Inflammatory macrophage treated with lipopolysaccharide for 4 hours (primary cell): Measurements from ENCODE around the gene HMCN2.
"Not testable (repeated sequence)": the region's sequence is repeated elsewhere in the genome, so short reads cannot be mapped to it uniquely, and the experiment has no call there.

Experiments
- DNase-seq: peaks from one replicate; pipeline ENCODE4 v3.0.0-alpha.2; 2020

Gene HMCN2

DNA sequence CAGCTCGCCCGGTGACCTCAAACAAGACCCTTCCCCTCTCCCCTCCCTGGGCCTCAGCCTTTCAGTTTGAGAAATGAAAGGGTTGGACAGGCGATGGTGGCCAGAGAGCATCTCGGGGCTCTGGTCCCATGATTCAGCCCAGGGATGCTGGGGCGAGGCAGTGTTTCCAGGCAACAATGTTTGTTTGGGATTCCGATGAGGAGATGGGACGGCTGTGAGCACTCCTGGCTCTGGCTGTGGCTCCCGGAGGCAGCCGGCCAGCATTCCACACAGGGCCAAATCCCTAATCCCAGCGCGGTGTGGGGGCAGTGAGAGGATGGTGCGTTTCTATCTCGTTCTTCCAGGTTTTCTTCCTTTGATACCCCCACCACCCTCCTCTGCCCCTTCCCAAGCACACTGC lies 66.0 kb downstream of the HMCN2 start:
- no peak for DNase-seq

DNA sequence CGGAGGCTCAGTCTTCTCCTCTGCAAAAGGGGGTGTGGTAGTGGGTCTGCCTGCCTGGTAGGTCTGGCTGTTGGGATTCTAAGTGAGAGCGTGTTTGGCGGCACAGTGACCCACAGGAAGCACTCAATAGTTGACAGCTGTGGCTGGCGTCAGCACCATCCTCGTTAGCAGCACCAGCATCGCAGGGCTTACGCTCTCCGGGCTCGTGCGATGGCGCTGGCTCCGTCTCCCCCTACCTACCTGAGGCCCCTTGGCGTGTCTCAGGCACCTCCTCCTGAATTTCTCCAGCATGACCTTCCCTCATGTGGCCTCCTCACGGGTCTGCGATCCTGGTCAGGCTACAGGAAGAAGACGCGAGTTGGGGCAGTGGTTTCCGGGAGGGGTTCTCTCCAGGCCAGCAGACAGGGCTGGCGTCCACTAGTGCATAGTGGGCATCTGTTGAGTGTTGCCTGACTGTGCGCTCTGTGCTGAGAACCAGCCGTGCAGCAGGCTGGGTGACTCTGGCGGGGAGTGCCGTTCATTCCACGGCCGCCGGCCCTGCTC lies 66.9 kb downstream of the HMCN2 start:
- DNase-seq: no peak

DNA sequence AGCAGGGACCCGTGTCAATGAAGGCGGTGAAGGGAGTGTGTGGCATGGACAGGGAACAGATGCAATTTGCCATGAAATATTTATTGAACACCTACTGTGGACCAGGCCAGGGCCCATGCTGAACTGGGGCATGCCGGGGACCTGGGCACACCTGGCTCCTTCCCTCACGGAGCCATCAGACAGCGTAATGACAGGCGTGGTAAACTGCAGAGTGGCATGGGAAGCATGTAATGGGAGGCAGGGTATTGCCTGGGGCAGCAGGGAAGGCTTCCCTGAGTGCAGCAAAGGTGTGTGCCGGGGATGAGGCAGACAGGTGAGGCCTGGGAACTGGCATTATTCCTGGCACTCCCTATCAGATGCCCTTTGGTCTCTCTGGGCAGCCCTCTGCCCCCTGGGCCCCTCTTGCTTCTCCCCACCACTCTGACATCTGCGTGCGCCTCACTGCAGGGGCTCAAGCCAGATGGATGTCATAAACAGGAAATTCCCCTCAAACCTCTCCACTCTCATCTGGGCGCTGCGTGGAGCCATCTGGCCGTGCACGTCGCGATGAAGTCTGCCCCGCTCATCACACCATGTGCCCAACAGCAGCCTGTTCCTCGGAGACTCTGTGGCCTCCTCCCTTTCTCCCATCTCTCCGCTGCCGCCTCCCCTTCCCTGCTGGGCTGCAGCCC lies 67.6 kb downstream of the HMCN2 start:
- DNase-seq: no peak

DNA sequence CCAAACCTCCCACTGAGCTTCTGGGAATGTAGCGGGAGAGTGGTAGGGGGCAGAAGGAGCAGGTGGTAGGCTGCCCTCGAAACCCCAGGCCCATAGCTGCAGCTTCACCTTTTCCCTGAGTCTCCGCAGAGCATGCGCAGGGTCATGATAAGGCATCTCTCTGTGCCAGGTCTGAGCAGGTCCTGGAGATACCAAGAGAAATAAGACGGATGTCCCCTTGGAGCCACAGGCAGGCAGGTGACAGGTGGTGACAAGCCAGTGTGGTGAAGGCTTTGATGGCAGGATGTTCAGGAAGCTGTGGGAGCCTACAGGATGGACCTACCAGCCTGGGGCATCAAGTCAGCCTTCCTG lies 68.1 kb downstream of the HMCN2 start:
- no peak for DNase-seq

DNA sequence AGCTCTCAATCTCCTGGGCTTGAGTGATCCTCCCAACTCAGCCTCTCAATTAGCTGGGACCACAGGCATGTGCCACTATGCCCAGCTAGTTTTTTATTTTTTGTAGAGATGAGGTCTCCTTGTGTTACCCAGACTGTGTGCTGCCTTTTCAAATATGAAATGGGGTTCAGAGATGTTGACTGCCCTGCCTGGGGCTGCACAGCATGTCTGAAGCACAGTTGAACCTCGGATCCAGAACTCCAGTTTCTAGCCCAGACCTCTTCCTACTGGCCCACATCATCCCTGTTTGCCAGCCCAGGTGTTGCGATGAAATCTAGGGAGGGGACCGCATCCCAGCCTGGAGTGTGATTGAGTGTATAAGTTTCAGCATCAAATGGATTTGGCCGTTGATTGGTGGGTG lies 69.4 kb downstream of the HMCN2 start:
- DNase-seq: no peak

DNA sequence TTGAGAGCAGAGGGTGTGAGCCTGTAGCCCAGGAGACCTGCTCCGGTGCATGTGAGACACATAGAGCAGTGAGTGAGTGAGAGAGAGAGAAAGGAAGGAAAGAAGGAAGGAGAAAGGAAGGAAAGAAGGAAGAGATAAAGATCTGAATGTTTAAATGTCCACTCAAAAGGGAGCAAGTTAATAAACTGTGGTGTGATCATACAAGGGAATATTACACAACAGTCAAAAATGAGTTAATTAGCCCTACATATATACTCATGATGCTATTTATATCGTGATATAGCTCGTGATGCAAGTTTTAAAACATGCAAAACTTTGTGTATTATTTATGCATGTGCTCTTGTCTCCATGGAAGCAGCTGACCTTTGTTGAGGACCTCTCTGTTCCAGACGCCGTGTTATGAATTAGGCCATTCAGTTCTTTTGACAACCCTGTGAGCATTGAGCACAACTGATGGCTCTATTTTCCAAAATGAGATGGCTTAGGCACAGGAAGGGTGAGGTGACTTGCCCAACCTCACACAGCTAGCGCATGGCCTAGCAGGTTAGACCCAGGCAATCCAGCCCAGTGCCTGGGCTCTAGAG lies 70.6 kb downstream of the HMCN2 start:
- no peak for DNase-seq

DNA sequence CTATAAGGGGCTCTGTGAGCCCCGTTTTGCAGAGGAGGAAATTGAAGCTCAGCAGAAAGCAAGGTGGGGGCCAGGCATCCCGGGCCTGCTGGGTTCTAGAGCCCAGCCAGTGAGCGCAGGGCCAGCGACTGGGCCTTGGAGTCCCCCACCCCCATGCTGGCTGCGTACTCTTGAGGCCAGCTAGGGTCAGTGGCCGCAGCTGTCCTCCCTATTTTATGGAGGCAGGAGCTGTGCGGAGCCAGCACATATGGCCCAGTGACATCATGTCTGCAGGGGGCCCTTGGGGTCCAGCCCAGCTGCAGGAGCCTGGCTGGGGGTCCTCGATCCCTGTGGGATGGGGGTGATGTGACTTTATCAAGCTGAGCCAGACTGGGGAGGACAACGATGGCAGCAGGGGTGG lies 71.3 kb downstream of the HMCN2 start:
- no peak for DNase-seq

DNA sequence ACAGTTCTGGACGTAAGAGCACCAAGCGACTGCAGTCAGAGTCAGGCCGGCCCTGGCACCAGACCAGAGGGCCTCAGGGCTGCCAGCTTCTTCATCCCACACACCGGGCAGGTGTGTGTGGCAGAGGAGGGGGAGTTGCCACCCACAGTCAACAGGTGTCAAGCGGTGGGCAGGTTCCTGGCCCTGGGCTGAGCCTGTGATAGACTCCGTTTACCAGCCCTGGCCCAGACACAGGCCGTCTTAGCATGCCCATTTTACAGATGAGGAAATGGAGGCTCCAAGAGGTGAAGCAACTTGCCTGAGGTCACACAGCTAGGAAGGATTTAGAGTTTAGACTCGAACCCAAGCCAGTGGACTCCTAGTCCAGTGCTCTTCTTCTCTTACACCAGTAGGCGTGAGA lies 71.8 kb downstream of the HMCN2 start:
- DNase-seq: no peak

DNA sequence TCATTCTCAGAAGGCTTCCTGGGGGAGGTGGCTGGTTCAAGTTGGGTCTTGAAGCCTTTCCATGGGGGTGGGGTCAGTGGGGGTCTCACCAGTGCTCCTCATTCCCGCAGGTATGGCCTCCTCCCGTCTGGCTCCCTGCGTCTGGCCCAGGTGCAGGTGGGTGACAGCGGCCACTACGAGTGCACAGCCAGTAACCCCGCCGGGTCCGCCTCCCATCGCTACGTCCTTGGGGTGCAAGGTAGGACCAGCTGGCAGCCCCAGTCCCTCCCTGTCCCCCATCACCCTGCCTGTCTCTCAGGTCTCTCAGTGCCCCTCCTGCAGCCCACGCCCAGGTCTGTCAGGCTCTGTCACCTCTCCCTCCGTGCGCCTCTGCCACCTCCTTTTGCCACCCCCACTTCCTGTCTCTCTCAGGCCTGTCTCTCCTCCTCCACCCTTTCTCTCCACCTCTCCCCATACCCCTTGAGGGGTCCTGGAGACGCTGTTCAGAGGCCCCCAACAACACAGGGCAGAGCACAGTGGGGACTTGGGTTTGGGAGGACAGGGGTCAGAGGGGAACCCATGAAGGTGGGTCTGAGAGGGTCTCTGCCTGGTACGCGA lies 72.3 kb downstream of the HMCN2 start:
- no peak for DNase-seq

DNA sequence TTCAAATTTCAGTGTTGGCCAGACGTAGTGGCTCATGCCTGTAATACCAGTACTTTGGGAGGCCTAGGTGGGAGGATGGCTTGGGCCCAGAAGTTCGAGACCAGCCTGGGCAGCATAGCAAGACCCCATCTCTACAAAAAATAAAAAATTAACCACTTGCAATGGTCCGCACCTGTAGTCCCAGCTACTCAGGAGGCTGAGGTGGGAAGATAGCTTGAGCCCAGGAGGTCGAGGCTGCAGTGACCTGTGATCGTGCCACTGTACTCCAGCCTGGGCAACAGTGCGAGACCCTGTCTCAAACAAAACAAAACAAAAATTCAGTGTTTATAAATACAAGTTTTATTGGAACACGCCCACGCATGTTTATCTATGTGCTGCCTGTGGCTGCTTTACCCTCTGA lies 73.3 kb downstream of the HMCN2 start:
- not testable (repeated sequence) for DNase-seq

DNA sequence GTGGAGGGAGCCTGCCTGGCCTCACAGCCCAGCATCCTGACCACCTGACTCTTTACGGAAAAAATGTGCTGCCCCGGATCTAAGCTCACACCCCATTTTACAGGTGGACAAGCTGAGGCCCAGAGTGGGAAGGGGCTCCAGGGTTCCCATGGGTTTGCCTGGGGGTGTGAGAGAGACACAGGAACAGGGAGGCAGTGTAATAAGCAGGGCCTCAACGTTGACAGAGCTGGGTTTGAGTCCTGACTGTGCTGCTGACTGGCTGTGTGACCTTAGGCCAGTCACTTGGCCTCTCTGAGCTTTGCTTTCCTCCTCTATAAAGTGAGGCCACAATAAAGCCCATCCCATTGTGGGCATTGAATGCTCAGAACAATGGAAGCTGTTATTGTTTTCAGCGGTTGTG lies 73.7 kb downstream of the HMCN2 start:
- DNase-seq: no peak

DNA sequence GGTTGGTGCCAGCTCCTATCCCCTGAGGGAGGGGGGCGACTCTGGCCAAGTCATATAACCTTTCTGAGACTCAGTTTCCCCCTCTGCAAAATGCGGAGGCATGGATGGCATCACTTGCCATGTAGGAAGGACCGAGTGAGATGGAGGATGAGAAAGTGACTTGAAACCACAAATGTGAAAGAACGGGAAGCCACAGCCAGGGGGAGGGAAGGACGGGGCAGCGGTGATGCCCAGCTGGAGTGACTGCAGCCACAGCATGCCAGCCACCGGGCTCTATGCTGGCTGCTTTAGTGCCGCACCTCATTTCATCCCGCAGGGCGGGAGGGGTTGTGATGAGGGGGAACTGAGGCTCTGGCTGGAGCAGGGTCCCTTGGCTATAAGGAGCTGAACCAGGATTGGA lies 74.5 kb downstream of the HMCN2 start:
- DNase-seq: peak; percentile 51

DNA sequence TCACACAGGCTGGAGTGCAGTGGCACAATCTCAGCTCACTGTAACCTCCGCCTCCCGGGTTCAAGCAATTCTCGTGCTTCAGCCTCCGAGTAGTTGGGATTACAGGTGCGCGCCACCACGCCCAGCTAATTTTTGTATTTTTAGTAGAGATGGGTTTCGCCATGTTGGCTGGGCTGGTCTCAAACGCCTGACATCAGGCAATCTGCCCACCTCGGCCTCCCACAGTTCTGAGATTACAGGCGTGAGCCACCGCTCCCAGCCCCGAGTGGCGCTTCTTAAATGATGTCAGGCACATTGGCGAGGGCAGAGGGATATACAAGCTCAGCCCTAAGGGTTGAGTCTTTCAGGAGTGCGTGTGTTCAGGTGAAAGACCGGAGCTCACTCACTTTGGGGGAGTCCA lies 75.0 kb downstream of the HMCN2 start:
- not testable (repeated sequence) for DNase-seq

DNA sequence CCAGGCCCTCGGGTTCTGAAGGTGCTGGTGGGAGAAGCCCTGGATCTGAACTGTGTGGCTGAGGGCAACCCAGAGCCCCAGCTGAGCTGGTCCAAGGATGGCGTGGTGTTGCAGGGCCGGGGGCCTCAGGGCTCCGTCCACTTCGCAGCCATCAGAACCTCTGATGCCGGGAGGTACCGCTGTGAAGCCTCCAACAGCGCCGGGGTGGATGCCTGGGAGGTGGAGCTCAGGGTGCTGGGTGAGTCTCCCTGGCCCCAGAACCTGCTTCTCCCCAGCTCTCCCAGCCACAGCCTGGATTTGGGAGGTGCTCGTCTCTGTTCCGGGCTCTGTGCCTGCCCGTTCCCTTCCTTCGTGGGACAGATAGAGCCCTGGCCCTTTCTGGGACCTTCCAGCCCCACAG lies 75.6 kb downstream of the HMCN2 start:
- no peak for DNase-seq

DNA sequence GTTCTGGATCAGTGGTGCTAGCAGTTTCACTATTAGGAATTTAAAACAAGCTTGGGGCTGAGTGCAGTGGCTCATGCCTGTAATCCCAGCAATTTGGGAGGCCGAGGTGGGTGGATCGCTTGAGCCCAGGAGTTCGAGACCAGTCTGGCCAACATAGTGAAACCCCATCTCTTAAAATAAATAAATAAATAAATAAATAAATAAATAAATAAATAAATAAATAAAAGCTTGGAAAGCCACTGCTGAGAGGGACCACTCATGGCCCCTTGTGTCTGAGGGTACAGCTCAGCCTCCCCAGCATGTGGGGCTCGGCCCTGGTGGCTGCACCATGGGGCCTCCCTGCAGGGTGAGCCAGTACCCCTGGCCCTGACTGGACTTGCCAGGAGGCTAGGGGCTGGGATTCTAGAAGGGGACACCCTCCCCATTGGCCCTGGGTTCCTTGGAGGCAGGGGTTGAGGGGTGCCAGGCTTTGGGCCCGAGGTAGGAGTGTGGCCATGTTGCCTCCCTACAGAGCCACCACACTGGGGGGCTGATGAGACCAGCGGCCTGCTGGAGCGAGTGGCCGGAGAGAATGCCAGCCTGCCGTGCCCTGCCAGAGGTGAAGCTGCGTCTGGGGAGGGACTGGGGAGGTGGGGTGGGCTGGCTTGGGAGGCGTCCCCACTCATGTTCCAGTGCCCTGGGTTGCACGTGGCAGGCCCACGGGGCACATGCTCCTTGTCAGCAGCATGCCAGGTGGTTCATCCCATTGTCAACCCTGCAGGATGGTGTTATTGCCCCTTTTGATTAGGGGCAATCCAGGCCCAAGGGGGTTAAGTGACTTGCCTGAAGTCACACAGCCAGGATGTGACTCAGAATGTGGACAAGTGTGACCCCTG lies 76.5 kb downstream of the HMCN2 start:
- no peak for DNase-seq

DNA sequence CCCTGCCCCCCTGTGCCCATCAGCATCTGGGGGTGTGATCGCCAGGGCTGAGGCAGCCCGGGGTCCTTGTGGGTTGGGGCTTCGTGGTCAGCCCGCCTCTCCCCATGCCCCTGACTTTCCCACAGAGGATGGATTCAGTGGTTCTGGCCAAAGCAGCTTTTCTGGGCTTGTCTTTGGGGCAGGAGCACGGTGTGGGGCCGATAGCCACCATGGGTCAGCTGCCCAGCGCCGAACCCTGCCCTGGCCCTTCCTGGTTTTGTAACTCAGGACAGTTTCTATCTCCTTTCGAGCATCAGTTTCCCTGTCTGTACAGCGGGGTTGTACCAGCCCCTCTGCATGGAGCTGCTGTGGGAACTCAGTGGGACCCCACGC lies 77.1 kb downstream of the HMCN2 start:
- no peak for DNase-seq

DNA sequence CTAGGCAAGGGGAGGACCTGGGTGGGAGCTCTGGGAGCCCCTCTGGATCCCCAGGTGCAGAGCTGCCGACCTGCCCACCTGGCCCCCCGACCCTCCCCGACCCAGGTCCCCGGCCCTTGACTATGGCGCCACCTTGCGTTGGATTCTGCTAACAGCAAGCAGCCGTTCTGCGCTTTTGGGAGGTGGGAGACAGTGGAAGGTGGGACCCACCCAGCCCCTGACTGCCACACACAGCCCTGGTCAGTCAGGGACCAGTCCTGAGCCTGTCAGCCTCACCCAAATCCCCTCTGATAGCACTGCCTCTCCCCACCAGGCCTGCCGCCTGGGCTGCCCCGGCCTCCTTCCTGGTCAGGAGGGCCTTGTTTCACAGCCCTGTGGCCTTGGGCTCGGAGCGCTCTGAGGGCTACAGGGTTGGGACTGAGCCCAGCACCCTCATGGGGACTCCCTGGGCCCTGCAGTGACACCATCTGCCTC lies 77.9 kb downstream of the HMCN2 start:
- no peak for DNase-seq

DNA sequence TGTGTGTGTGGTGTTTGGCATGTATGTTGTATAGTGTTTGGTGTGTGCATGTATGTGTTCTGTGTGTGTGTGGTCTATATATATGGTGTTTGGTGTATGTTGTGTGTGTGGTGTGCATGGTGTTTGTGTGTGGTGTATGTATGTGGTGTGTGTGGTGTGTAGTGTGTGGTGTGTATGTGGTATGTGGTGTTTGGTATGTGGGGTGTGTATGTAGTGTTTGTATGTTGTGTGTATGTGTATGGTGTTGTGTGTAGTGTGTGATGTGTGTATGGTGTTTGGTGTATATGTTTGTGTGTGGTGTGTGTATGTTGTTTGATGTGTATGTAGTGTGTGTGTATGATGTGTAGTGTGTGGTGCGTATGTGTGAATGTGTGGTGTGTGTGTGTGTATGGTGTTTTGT lies 78.8 kb downstream of the HMCN2 start:
- DNase-seq: no peak

DNA sequence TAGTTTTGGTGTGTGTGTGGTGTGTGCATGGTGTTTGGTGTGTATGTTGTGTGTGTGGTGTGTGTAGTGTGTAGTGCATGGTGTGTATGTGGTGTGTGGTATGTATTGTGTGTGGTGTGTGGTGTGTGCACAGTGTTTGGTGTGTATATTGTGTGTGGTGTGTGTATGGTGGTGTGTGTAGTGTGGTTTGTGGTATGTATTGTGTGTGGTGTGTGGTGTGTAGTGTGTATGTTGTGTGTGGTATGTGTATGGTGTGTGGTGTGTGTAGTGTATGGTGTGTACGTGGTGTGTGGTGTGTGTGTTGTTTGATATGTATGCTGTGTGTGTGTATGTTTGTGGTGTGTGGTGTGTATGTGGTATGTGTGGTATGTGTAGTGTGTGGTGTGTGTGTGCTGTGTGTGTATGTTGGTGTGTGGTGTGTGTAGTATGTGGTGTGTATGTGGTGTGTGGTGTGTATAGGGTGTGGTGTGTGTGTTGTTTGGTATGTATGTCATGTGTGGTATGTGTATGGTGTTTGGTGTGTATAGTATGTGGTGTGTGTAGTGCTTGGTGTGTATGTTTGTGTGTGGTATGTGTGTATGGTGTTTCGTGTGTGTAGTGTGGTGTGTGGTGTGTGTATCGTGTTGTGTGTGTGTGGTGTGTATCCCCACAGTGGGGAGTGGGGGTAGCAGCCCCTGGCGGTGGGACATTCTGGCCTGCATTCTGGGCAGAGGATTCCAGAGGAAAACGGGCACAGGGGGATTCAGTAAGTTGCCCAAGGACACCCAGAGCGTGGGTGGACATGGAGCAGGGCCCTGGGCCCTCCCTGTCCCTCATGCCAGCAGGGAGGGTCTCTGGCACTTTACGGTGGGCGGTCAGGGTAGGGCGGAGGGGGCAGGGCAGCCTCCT lies 79.7 kb downstream of the HMCN2 start:
- no peak for DNase-seq

DNA sequence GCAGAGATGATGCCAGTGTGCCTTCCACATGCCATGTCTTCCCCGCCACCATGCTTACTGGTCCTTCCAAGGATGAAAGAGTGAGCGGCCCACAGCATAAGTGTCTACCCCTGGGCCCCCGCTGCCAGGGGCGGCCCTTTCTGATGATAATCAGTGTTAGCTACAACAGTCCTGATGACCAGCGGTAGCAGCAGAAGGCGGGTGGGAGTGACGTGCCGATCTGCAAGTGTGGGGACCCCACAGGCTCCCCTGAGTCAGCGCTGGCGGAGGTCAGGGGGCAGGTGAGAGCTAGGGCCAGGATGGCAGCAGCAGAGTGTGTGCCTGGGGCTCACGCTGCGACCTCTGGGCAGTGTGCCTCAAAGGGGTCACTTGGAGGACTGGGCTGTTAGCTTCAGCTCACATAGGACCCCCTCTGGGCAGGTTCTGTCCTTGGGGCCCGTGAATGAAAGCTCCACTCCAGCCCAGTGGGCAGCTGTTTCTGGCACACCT lies 80.4 kb downstream of the HMCN2 start:
- DNase-seq: no peak

DNA sequence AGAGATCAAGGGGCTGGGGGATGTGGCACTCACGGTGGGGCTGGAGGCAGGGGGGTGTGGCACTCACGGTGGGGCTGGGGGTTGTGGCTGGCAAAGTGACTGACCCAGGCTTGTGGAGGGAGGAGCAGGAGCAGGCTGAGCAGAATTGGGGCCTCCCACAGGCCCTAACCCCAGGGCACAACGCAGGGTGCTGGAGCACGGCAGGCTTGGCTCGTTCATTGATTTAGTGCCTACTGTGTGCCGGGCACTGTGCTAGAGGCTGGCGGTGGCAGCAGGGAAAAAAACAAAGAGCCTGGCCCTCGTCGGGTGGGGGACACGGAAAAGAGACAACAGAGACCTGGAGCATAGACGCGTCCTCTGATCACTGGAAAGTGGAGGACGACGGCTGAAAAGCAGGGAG lies 80.9 kb downstream of the HMCN2 start:
- DNase-seq: no peak

DNA sequence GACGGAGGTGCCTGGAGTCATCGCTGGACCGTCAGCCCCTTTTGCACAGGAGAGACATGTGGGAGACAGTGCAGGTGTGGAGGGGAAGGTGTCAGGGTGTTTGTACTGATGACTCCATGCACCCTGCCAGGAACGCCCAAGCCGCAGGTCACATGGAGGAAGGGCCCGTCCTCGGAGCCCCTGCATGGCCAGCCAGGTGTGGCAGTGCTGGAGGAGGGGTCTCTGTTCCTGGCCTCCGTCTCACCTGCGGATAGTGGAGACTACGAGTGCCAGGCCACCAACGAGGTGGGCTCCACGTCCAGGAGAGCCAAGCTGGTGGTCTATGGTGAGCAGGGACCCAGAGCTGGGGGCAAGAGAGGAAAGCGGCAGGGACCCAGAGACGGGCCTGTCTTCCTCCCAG lies 81.5 kb downstream of the HMCN2 start:
- DNase-seq: no peak
